Measurements from ENCODE around the gene LRRC49.

DNA sequence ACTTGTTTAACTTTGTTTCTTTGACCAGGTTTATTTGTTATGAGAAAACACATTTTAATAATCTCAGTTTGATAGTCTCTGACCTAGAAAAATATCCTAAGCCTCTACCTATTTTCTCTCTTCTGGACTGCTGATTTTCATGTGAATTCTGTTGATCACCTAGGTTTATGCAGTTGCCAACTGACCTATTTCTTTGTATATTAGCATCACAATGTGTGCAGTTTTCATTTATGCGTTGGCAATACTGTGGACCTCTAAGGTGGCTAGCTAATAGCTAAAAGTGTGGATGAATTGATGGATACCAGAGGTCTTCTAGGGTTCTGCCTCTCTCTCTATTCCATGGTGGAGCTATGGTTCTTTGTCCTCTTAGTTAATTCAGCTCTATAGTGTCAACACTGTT is 72.1 kb downstream of the LRRC49 start:
- TF ChIP-seq, protein P1, sequence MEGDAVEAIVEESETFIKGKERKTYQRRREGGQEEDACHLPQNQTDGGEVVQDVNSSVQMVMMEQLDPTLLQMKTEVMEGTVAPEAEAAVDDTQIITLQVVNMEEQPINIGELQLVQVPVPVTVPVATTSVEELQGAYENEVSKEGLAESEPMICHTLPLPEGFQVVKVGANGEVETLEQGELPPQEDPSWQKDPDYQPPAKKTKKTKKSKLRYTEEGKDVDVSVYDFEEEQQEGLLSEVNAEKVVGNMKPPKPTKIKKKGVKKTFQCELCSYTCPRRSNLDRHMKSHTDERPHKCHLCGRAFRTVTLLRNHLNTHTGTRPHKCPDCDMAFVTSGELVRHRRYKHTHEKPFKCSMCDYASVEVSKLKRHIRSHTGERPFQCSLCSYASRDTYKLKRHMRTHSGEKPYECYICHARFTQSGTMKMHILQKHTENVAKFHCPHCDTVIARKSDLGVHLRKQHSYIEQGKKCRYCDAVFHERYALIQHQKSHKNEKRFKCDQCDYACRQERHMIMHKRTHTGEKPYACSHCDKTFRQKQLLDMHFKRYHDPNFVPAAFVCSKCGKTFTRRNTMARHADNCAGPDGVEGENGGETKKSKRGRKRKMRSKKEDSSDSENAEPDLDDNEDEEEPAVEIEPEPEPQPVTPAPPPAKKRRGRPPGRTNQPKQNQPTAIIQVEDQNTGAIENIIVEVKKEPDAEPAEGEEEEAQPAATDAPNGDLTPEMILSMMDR (IDR thresholded peaks at IDR 0.05; ENCODE audit: low read length): no peak
- no peak for TF ChIP-seq EZH2 (IDR thresholded peaks at IDR 0.05; ENCODE audit: borderline replicate concordance, low read length)

Measured in OCI-LY1 (cell line).